ENCODE data around the gene SYNE3.

The SYNE3 gene

GRCh38 chr14:95484296-95484695, 32.2 kb downstream of the SYNE3 start:
- TF ChIP-seq CTCF (conservative IDR thresholded peaks at IDR 0.05) (no peak), ZFX (IDR thresholded peaks at IDR 0.05) (no peak)
- no peak overlapping the region for H3K27ac ChIP-seq

- H3K27ac ChIP-seq, result no peak overlapping the region
- TF ChIP-seq CTCF (conservative IDR thresholded peaks at IDR 0.05) (no peak), ZFX (IDR thresholded peaks at IDR 0.05) (no peak)
These were observed 32.9 kb downstream of the SYNE3 start for GRCh38 chr14:95483309-95484165.

- no peak for TF ChIP-seq CTCF (conservative IDR thresholded peaks at IDR 0.05)
- TF ChIP-seq ZFX (IDR thresholded peaks at IDR 0.05), result no peak
- no peak overlapping the region for H3K27ac ChIP-seq
These were observed 33.7 kb downstream of the SYNE3 start for GRCh38 chr14:95482627-95483308.

GRCh38 chr14:95481391-95482022, 34.9 kb downstream of the SYNE3 start:
- no peak overlapping the region for H3K27ac ChIP-seq
- TF ChIP-seq CTCF (conservative IDR thresholded peaks at IDR 0.05) (no peak), ZFX (IDR thresholded peaks at IDR 0.05) (no peak)

GRCh38 chr14:95480887-95481226, 35.6 kb downstream of the SYNE3 start:
- no peak overlapping the region for H3K27ac ChIP-seq
- TF ChIP-seq ZFX (IDR thresholded peaks at IDR 0.05) (no peak), CTCF (conservative IDR thresholded peaks at IDR 0.05) (no peak)

GRCh38 chr14:95480109-95480886, 36.2 kb downstream of the SYNE3 start:
- no peak overlapping the region for H3K27ac ChIP-seq
- no peak for TF ChIP-seq ZFX (IDR thresholded peaks at IDR 0.05)
- no peak for TF ChIP-seq CTCF (conservative IDR thresholded peaks at IDR 0.05)
